CD14-positive monocyte (primary cell): ENCODE results near the gene CTNNA2. TPM values are rescaled to one million over a fixed set of nuclear protein-coding genes. Genes with fewer than 3 reads are reported as not detected.

Experiments
- DNase-seq, 3 donors: peaks; one replicate each; pipeline ENCODE4 v3.0.0-alpha.2; 2011 to 2022
- H2AFZ ChIP-seq: 2 replicates; pipeline ENCODE4 v1.6.0; 2012; ENCODE audit warnings: mild to moderate bottlenecking, low read depth, low read length, inconsistent platforms; ENCODE audit not compliant: insufficient read depth, poor library complexity, severe bottlenecking
- H3K27ac ChIP-seq, 2 donors: 1 replicate in 1 of 2; 2 replicates in 1 of 2; pipeline ENCODE4 v1.5.1; 2012 to 2013; ENCODE audit warnings: low read length in 2 of 2, control low read depth in 1 of 2, inconsistent platforms in 1 of 2, low read depth in 1 of 2, mild to moderate bottlenecking in 1 of 2
- H3K27me3 ChIP-seq, 2 donors: one replicate each; pipeline versions ENCODE4 v1.6.0 to v1.6.1; 2011 to 2013; ENCODE audit warnings: low read length in 2 of 2; ENCODE audit not compliant: control insufficient read depth in 2 of 2, insufficient read depth in 2 of 2
- H3K36me3 ChIP-seq, 2 donors: replicated peaks in 1 of 2; 1 replicate in 1 of 2; 2 replicates in 1 of 2; pipeline versions ENCODE4 v1.5.1 to v1.6.1; 2012 to 2013; ENCODE audit warnings: low read length in 2 of 2, control low read depth in 1 of 2, inconsistent platforms in 1 of 2, mild to moderate bottlenecking in 1 of 2; ENCODE audit not compliant: insufficient read depth in 2 of 2, control insufficient read depth in 1 of 2
- H3K4me1 ChIP-seq, 2 donors: 1 replicate in 1 of 2; 2 replicates in 1 of 2; pipeline versions ENCODE4 v1.5.1 to v1.6.1; 2012 to 2013; ENCODE audit warnings: low read length in 2 of 2, control low read depth in 1 of 2, inconsistent platforms in 1 of 2, mild to moderate bottlenecking in 1 of 2, moderate library complexity in 1 of 2; ENCODE audit not compliant: insufficient read depth in 2 of 2, control insufficient read depth in 1 of 2
- H3K4me2 ChIP-seq: replicated peaks from 2 replicates; pipeline ENCODE3; 2012; ENCODE audit warnings: low read length, moderate library complexity, mild to moderate bottlenecking; ENCODE audit not compliant: poor library complexity, severe bottlenecking; ENCODE audit errors: extremely low read depth
- H3K4me3 ChIP-seq, 3 experiments: fragments of 200-600 bp in 1 of 3; sonication (generic) in 1 of 3; replicated peaks in 1 of 3; 1 replicate in 2 of 3; 2 replicates in 1 of 3; pipeline ENCODE4 v1.5.1; 2011 to 2013; ENCODE audit warnings: low read length in 3 of 3, mild to moderate bottlenecking in 3 of 3, control low read depth in 2 of 3, low read depth in 2 of 3, inconsistent platforms in 1 of 3, moderate library complexity in 1 of 3
- H3K79me2 ChIP-seq: 2 replicates; pipeline ENCODE4 v1.6.0; 2012; ENCODE audit warnings: mild to moderate bottlenecking, control low read depth, inconsistent platforms, low read length, moderate library complexity; ENCODE audit not compliant: insufficient read depth
- H3K9ac ChIP-seq: 2 replicates; pipeline ENCODE4 v1.6.0; 2017; ENCODE audit warnings: low read length, mild to moderate bottlenecking; ENCODE audit not compliant: insufficient read depth, poor library complexity, severe bottlenecking
- H3K9me3 ChIP-seq, 2 donors: replicated peaks in 1 of 2; 1 replicate in 1 of 2; 2 replicates in 1 of 2; pipeline versions ENCODE4 v1.5.1 to v1.6.1; 2012 to 2013; ENCODE audit warnings: low read length in 2 of 2, control low read depth in 1 of 2; ENCODE audit not compliant: control insufficient read depth in 1 of 2, insufficient read depth in 1 of 2
- H4K20me1 ChIP-seq: 2 replicates; pipeline ENCODE4 v1.6.0; 2012; ENCODE audit warnings: mild to moderate bottlenecking, low read length, control low read depth, moderate library complexity; ENCODE audit not compliant: insufficient read depth
- H3K27ac Mint-ChIP-seq, 7 donors: one replicate each; pipeline ENCODE4 v1.8.0; 2020; ENCODE audit warnings: mild to moderate bottlenecking in 7 of 7, mixed read lengths in 7 of 7, moderate library complexity in 6 of 7, inconsistent platforms in 2 of 7
- H3K27me3 Mint-ChIP-seq, 3 donors: one replicate each; pipeline ENCODE4 v1.8.0; 2021 to 2022; ENCODE audit warnings: low read depth in 3 of 3, mild to moderate bottlenecking in 3 of 3, mixed read lengths in 3 of 3, moderate library complexity in 3 of 3, inconsistent platforms in 1 of 3
- H3K36me3 Mint-ChIP-seq, 2 donors: one replicate each; pipeline ENCODE4 v1.8.0; 2020; ENCODE audit warnings: mixed read lengths in 2 of 2, inconsistent platforms in 1 of 2, mild to moderate bottlenecking in 1 of 2
- H3K4me1 Mint-ChIP-seq: one replicate; pipeline ENCODE4 v1.8.0; 2020; ENCODE audit warnings: mild to moderate bottlenecking, mixed read lengths
- H3K4me3 Mint-ChIP-seq, 2 donors: one replicate each; pipeline ENCODE4 v1.8.0; 2020; ENCODE audit warnings: mild to moderate bottlenecking in 2 of 2, mixed read lengths in 2 of 2, moderate library complexity in 1 of 2
- H3K9me3 Mint-ChIP-seq, 7 donors: one replicate each; pipeline ENCODE4 v1.8.0; 2020 to 2022; ENCODE audit warnings: mixed read lengths in 7 of 7, mild to moderate bottlenecking in 6 of 7, moderate library complexity in 6 of 7, inconsistent platforms in 2 of 7
- CTCF ChIP-seq: fragments of 200-600 bp; IDR thresholded peaks from one replicate; pipeline ENCODE4 v1.8.0; 2022; ENCODE audit warnings: antibody characterized with exemption, mild to moderate bottlenecking
- WGBS: methylation state at CpG from one replicate; pipeline ENCODE4 v1.1.5; 2013; ENCODE audit warnings: missing lambda C conversion rate; ENCODE audit not compliant: insufficient coverage; 5-methylcytosine and 5-hydroxymethylcytosine counted together
- intact Hi-C, 2 donors: fragments of 100-400 bp; cut with micrococcal nuclease; formaldehyde crosslinking; loops; one replicate each; pipeline versions ENCODE4 v1.15.0 to v1.15.1; 2023
- polyA plus RNA-seq, 3 donors: library from polyadenylated mRNA; depleted of rRNA in 1 of 3; unstranded in 2 of 3; stranded (reverse) in 1 of 3; fragments of 300-500 nt in 2 of 3; fragments of >200 nt in 1 of 3; fragmentation: Illumina TruSeq in 2 of 3; gene quantifications; 1 replicate in 2 of 3; 2 replicates in 1 of 3; pipeline ENCODE4 v1.2.3, GENCODE V29; 2012 to 2021

Gene CTNNA2
- polyA plus RNA-seq, 3 donors: not detected

GRCh38 chr2:80012061-80012460 is 499.2 kb downstream of the CTNNA2 start:
- Mint-ChIP-seq H3K27me3 (peaks cover 2 to 3% (median 2%) of the 10 kb centered on the region in 3 donors), H3K27ac (no peak overlapping the region), H3K9me3 (peaks cover 0 to under 1% (median 0%) of the 10 kb centered on the region in 7 donors), H3K4me1 (no peaks in the 10 kb centered on the region), H3K4me3 (no peak overlapping the region), H3K36me3 (no peaks in the 10 kb centered on the region)
- Histone ChIP-seq H3K9me3 (no peaks in the 10 kb centered on the region), H2AFZ (no peak overlapping the region), H3K4me1 (no peaks in the 10 kb centered on the region), H3K79me2 (no peaks in the 10 kb centered on the region), H3K4me3 (no peak overlapping the region), H3K36me3 (no peaks in the 10 kb centered on the region), H3K4me2 (no peak overlapping the region), H3K27me3 (no peaks in the 10 kb centered on the region), H3K27ac (no peak overlapping the region), H3K9ac (no peak overlapping the region), H4K20me1 (no peaks in the 10 kb centered on the region)
- DNase-seq: no peak
- WGBS: no CpG with 5 or more reads among the region's 3 CpGs
- TF ChIP-seq CTCF: no peak
- intact Hi-C loops: no loop called here

GRCh38 chr2:80014637-80015036 is 501.8 kb downstream of the CTNNA2 start:
- peaks cover 0 to 3% (median 2%) of the 10 kb centered on the region in 3 donors for H3K27me3 Mint-ChIP-seq
- intact Hi-C loops: no loop called here
- Histone ChIP-seq H3K9me3 (no peaks in the 10 kb centered on the region), H3K4me3 (no peak overlapping the region), H4K20me1 (no peaks in the 10 kb centered on the region), H3K27me3 (no peaks in the 10 kb centered on the region), H3K4me1 (no peaks in the 10 kb centered on the region), H2AFZ (no peak overlapping the region), H3K79me2 (no peaks in the 10 kb centered on the region), H3K4me2 (no peak overlapping the region), H3K9ac (no peak overlapping the region), H3K36me3 (no peaks in the 10 kb centered on the region), H3K27ac (no peak overlapping the region)
- no peaks in the 10 kb centered on the region for H3K4me1 Mint-ChIP-seq
- H3K27ac Mint-ChIP-seq: no peak overlapping the region
- no peak for DNase-seq
- no peaks in the 10 kb centered on the region for H3K36me3 Mint-ChIP-seq
- TF ChIP-seq CTCF: no peak
- H3K9me3 Mint-ChIP-seq: peaks cover 0 to 1% (median 0%) of the 10 kb centered on the region in 7 donors
- no peak overlapping the region for H3K4me3 Mint-ChIP-seq
